Measurements from ENCODE around the gene KIAA0586.

- TF ChIP-seq EZH2 (IDR thresholded peaks at IDR 0.05; ENCODE audit: insufficient read depth, low read length) = no peak
- no peak for TF ChIP-seq CTCF (IDR thresholded peaks at IDR 0.05; ENCODE audit: insufficient read depth, low read depth, low read length)
Observed at GRCh38 chr14:58398495-58398894, 29.0 kb upstream of the KIAA0586 start.
